ENCODE measurements around the gene CHIC2.

DNA sequence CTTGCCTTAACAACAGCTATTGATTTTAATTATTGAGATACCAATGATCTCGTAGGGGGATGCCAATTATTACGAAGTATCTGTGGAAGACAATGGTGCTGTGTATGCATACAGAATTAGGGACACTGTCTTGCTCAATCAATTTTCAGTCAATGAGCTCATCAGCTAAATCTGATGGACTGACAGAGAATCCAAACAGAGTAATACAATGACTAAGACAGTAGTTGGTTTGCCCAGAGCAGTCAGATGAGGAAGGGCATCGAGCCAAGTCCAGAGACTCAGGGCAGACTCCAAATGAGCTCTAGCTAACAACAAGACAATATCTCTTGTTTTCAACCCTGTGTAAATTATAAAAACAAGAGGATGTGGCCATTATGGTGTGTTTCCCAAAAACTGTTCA lies 20.9 kb upstream of the CHIC2 start:
- TF ChIP-seq, protein P1, sequence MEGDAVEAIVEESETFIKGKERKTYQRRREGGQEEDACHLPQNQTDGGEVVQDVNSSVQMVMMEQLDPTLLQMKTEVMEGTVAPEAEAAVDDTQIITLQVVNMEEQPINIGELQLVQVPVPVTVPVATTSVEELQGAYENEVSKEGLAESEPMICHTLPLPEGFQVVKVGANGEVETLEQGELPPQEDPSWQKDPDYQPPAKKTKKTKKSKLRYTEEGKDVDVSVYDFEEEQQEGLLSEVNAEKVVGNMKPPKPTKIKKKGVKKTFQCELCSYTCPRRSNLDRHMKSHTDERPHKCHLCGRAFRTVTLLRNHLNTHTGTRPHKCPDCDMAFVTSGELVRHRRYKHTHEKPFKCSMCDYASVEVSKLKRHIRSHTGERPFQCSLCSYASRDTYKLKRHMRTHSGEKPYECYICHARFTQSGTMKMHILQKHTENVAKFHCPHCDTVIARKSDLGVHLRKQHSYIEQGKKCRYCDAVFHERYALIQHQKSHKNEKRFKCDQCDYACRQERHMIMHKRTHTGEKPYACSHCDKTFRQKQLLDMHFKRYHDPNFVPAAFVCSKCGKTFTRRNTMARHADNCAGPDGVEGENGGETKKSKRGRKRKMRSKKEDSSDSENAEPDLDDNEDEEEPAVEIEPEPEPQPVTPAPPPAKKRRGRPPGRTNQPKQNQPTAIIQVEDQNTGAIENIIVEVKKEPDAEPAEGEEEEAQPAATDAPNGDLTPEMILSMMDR (IDR thresholded peaks at IDR 0.05; ENCODE audit: low read length) = no peak
- no peak for TF ChIP-seq EZH2 (IDR thresholded peaks at IDR 0.05; ENCODE audit: borderline replicate concordance, low read length)
